ENCODE measurements around the gene RBCK1. TPM values are rescaled to one million over a fixed set of nuclear protein-coding genes. Genes with fewer than 3 reads are reported as not detected.

The RBCK1 gene
- total and polyA plus RNA-seq, 9 of the 15 experiments (the other 6 are each of a cell fraction or from before 2014, with no cell fraction given) = 5.9 to 59.3 (median 26.5) TPM

- TF ChIP-seq DEAF1 (CRISPR knock-in tag; IDR thresholded peaks at IDR 0.05) (peak; percentile 44), OTX1 (CRISPR knock-in tag; IDR thresholded peaks at IDR 0.05) (0 out of 2 replicates have a peak, but pooled peaks have one; percentile 52), CBFA2T3 (IDR thresholded peaks at IDR 0.05) (peak; percentile 57), ZNF589 (CRISPR knock-in tag; IDR thresholded peaks at IDR 0.05; ENCODE audit: low read depth) (peak; percentile 98), ZNF644 (tag; IDR thresholded peaks at IDR 0.05; ENCODE audit: low read depth) (peak; percentile 31; the same call in 1 of the 2 replicates), ZNF324 (CRISPR knock-in tag; IDR thresholded peaks at IDR 0.05) (0 out of 2 replicates have a peak, but pooled peaks have one; percentile 29), ZNF408 (CRISPR knock-in tag; IDR thresholded peaks at IDR 0.05; ENCODE audit: low read depth) (no peak), ZNF668 (CRISPR knock-in tag; IDR thresholded peaks at IDR 0.05) (peak; percentile 84; the same call in 1 of the 2 replicates), NR4A1 (CRISPR knock-in tag; IDR thresholded peaks at IDR 0.05) (no peak), NR4A1 (tag; IDR thresholded peaks at IDR 0.05) (peak; percentile 88), GTF2A2 (tag; IDR thresholded peaks at IDR 0.05) (peak; percentile 72), NEUROD1 (IDR thresholded peaks at IDR 0.05; ENCODE audit: borderline replicate concordance, low read depth, low read length, partially characterized antibody) (peak; percentile 71), RBM15 (IDR thresholded peaks at IDR 0.05; ENCODE audit: insufficient read depth, low read length) (no peak)
- TF ChIP-seq, protein P1, sequence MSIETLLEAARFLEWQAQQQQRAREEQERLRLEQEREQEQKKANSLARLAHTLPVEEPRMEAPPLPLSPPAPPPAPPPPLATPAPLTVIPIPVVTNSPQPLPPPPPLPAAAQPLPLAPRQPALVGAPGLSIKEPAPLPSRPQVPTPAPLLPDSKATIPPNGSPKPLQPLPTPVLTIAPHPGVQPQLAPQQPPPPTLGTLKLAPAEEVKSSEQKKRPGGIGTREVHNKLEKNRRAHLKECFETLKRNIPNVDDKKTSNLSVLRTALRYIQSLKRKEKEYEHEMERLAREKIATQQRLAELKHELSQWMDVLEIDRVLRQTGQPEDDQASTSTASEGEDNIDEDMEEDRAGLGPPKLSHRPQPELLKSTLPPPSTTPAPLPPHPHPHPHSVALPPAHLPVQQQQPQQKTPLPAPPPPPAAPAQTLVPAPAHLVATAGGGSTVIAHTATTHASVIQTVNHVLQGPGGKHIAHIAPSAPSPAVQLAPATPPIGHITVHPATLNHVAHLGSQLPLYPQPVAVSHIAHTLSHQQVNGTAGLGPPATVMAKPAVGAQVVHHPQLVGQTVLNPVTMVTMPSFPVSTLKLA (conservative IDR thresholded peaks at IDR 0.05) = peak; percentile 84 to 87
- TF ChIP-seq, protein P2, sequence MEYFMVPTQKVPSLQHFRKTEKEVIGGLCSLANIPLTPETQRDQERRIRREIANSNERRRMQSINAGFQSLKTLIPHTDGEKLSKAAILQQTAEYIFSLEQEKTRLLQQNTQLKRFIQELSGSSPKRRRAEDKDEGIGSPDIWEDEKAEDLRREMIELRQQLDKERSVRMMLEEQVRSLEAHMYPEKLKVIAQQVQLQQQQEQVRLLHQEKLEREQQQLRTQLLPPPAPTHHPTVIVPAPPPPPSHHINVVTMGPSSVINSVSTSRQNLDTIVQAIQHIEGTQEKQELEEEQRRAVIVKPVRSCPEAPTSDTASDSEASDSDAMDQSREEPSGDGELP (CRISPR knock-in tag; IDR thresholded peaks at IDR 0.05; ENCODE audit: borderline replicate concordance) = peak; percentile 68; the same call in 1 of the 2 replicates
- TF ChIP-seq, protein P3, sequence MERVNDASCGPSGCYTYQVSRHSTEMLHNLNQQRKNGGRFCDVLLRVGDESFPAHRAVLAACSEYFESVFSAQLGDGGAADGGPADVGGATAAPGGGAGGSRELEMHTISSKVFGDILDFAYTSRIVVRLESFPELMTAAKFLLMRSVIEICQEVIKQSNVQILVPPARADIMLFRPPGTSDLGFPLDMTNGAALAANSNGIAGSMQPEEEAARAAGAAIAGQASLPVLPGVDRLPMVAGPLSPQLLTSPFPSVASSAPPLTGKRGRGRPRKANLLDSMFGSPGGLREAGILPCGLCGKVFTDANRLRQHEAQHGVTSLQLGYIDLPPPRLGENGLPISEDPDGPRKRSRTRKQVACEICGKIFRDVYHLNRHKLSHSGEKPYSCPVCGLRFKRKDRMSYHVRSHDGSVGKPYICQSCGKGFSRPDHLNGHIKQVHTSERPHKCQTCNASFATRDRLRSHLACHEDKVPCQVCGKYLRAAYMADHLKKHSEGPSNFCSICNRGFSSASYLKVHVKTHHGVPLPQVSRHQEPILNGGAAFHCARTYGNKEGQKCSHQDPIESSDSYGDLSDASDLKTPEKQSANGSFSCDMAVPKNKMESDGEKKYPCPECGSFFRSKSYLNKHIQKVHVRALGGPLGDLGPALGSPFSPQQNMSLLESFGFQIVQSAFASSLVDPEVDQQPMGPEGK (CRISPR knock-in tag; IDR thresholded peaks at IDR 0.05; ENCODE audit: borderline replicate concordance) = peak; percentile 80; the same call in 1 of the 2 replicates
Measured at GRCh38 chr20:362271-363254, 45.5 kb upstream of the RBCK1 start (continued).
